ENCODE data around the gene BHLHA9.

DNA sequence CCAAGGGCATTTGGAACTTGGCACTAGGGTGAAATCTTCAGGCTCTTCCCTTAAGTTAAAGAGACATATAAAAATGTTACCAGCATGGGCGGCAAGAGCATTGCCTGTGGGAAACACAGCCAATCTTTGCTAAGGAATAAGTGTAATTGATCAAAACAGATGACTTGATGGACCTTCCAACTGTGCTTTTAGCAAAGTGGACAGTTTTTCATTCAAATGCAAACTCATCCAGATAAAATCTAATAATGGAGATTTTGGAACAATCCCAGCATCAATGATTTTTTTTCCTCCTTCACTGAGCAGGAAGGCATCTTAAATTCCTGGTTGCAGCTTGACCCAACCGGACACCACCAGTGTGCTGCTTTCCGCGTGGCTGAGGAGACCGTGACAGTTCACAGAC is 42.9 kb upstream of the BHLHA9 start:
- TF ChIP-seq TAF1 (IDR thresholded peaks at IDR 0.05; ENCODE audit: borderline replicate concordance, insufficient read depth, low read length), result no peak
- TF ChIP-seq POLR2AphosphoS5 (IDR thresholded peaks at IDR 0.05; ENCODE audit: low read depth, low read length), result no peak
- TF ChIP-seq, protein P1, sequence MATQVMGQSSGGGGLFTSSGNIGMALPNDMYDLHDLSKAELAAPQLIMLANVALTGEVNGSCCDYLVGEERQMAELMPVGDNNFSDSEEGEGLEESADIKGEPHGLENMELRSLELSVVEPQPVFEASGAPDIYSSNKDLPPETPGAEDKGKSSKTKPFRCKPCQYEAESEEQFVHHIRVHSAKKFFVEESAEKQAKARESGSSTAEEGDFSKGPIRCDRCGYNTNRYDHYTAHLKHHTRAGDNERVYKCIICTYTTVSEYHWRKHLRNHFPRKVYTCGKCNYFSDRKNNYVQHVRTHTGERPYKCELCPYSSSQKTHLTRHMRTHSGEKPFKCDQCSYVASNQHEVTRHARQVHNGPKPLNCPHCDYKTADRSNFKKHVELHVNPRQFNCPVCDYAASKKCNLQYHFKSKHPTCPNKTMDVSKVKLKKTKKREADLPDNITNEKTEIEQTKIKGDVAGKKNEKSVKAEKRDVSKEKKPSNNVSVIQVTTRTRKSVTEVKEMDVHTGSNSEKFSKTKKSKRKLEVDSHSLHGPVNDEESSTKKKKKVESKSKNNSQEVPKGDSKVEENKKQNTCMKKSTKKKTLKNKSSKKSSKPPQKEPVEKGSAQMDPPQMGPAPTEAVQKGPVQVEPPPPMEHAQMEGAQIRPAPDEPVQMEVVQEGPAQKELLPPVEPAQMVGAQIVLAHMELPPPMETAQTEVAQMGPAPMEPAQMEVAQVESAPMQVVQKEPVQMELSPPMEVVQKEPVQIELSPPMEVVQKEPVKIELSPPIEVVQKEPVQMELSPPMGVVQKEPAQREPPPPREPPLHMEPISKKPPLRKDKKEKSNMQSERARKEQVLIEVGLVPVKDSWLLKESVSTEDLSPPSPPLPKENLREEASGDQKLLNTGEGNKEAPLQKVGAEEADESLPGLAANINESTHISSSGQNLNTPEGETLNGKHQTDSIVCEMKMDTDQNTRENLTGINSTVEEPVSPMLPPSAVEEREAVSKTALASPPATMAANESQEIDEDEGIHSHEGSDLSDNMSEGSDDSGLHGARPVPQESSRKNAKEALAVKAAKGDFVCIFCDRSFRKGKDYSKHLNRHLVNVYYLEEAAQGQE (IDR thresholded peaks at IDR 0.05; ENCODE audit: insufficient read depth in 1 of 2, low read depth in 2 of 2, low read length in 2 of 2), result no peak
- TF ChIP-seq SIN3A (IDR thresholded peaks at IDR 0.05; ENCODE audit: borderline replicate concordance, insufficient read depth, low read length), result no peak
